GDM1 (cell line): ENCODE results near the gene FAM118A.
"Not testable (repeated sequence)": the region's sequence is repeated elsewhere in the genome, so short reads cannot be mapped to it uniquely, and the experiment has no call there.

Source experiments
- DNase-seq: peaks from one replicate; lab custom pipeline; 2025; lab: John Stamatoyannopoulos, UW

Gene FAM118A

DNA sequence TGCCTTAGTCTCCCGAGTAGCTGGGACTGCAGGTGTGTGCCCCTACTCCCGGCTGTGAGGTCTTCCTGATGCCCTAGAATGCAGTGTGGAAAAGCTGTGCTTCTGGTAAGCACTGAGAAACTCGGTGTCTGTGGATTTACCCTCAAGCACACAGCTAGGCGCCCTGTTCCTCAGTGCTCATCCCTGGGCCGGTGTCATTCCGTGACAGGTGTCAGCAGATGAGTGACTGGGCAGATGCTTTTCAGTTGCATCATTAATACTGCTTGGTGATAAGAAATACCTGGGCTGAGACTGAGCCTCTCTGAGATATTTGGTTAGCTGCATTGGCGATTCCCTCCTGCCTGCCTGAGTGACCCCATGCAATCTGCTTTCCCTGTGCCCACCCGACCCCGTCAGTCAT is 21.8 kb downstream of the FAM118A start:
- no peak for DNase-seq

DNA sequence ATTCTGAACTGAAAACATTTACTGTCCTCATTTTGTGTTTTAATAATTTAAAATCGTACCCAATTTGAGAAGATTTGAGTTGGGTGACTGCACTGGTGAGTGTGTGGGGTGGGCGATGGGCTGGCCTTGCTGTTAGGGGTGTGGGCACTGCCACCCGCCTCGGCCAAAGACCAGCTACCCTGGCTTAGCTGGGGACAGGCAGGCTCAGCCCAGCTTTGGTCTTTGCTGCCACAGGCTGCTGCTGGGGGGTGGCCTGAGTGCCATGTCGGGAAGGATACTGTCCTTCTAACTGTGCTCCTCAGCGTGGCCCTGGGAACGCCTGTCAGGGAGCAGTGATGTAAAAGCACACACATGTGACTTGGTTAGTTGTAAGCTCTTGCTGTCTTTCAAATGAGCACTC is 22.3 kb downstream of the FAM118A start:
- no peak for DNase-seq

DNA sequence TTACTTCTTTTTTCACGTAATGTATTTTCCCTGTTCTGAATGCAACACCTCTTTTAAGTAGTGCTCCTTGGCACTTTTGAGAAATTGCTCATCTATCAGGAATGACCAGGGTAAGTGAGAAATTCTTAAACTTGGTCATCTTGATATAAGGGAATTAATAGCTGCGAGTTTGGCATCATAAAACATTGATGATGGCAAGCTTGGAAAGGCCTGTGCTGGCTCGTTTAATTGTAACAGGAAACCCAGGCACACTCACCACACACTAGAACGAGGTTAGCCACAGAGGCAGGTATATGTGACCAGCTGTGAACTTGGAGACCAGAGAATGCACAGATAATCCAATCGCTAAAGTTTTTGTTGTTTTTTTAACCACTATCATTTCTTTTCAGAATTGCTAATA is 24.3 kb downstream of the FAM118A start:
- no peak for DNase-seq

DNA sequence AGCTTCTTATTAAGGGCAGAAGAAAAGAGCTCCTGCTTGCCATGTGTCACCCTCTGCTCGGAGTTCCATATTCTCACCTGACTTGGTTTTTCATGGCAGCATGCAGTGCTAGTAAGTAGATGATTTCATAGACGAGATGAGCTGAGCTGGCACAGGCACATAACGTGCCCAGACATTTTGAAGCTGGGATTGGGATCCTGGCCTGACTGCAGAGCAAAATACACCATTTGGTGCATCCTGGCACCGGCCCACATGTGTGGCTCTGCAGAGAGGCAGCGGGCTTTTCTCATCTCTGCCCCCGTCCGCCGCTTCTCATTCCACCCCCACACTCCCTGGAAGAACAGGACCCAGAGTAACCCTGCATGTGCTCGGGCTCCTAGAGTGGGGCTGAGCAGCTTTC is 24.8 kb downstream of the FAM118A start:
- DNase-seq, result no peak

DNA sequence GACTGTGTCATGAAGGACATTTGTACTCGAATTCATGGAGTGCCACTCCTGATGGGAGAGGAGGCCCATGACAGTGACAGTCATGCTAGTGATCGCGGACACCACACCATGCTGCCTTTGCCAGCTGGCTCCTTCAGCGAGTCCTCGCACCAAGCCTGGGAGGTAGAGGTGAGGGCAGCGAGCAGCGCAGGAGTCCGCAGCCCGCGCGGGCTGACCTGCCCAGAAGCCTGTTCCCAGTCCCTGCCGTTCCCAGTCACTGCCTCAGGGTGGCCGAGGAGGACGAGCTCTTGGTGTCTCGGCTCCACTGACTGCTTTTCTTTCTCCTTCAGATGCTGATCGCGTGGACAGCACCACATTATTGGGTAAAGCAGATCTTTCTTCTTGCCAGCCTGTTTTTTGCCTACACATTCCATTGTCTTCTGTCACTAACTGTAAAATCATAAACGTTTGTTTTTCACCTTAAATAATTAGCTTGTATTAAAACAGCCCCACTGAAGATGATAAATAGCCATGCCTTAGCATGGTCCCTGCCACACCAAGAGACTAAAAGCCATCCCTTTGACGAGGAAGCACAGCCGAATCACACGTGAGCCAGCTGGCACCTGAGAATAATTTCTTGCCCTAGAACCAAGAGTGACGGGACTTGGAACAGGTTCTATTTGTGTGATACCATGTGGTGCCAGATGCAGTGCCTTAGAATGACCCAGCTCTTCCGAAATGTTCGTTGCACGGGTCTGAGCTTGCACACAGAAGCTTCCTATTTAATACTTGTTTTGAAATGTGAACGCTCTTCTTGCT is 25.5 kb downstream of the FAM118A start:
- DNase-seq, result no peak

DNA sequence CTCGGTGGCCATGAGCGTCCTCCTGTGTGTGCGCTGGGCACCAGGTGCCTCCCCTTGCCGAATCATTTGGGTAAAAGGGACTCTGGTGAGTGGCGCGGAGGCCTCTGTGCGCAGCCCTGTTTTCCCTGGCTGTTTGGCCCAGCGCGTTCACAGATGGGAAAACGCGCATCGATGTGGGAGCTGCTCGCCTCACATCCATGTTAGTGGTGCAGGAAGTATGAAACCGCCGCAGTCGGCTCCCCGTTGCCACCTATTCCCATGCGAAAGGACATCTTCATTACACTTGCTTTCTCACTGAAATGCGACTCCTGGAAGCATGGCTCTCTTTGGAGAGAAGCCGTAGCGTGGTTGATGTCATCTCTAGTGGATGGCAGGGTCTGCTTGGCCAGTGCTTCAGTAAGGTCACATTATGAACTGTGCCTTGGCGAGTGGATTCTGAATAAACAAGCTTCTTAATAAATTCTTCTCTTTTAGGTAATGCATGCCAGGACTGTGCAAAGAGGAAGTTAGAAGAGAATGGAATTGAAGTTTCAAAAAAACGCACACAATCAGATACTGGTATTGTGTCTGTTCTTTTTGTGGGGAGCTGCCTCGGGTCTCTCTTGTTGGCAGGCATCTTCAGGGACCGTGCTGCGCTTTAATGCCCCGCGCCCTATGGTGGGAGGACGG is 26.3 kb downstream of the FAM118A start:
- no peak for DNase-seq

DNA sequence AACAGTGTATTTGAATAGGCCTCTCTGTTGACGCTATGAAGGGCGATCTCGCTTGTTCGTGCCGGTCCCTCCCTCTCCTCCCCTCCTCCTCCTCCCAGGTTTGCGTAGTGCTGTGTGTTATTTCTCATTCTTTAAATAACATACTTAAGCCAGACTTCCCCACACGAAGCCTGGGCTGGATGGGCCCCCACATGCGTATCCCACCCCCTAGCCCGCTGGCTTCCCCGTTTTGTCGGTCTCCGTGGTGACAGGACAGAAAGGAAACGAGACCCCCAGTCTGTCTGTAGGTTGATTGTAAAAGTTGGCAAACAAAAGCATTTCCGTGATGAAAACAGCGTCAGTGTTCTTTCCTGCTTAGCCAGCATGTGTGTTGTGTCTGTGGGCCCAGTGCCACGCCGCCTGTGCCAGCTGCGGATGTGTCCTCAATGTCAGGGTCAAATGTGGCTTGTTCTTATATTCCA is 27.3 kb downstream of the FAM118A start:
- DNase-seq, result no peak

DNA sequence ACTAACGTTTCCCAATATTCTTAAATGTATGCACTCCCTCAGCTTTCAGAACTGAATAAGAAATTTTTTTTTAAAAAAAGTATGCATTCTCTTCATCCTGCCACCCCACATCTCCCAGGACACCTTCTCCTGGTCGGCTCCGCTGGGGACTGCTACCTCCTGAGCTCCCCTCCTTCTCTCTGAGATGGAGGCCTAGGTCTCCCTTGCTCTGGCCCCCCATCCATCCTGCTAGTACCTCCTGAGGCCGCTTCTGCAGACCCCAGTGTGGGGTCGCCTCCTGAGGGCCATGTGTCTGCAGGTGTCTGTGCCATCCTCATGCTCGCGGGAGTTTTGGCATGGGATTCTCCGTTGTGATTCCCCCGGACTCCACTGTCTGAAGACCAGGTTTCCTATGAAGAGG is 27.8 kb downstream of the FAM118A start:
- DNase-seq, result no peak

DNA sequence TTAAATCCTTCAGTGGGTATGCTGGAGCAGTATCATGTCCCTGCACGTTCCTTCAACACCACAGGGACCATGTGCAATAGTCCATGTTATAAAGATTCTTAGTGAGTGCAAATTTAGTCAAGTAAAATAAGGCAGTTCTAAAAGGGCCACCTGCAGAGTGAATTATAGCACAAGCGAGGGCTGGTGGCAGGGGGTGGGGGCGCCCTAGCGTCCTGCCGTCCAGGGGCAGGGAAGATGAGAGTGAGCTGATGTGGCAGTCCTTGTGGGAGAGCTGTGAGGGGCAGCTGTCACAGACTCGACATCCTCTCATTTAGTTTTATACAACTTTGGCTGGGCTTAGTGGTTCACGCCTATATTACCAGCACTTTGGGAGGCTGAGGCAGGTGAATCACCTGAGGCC is 29.1 kb downstream of the FAM118A start:
- no peak for DNase-seq

DNA sequence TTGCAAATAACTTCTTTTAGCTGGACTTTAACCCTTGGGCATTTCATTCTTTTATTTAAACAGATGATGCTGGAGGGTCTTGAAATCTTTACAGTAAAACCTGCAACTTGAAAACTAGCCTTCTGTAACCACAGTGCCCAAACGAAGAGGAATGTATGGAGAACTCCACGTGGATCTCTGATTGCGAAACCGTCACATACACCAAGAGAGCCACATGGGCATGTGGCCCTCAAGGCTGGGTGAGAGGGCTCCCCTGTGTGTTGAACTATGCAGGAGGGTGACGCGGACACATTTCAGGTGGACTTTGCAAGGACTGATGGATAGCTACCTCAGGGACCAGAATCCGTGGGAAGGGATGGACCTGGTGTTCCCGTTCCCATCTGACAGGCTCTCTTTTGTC is 30.6 kb downstream of the FAM118A start:
- DNase-seq, result no peak

DNA sequence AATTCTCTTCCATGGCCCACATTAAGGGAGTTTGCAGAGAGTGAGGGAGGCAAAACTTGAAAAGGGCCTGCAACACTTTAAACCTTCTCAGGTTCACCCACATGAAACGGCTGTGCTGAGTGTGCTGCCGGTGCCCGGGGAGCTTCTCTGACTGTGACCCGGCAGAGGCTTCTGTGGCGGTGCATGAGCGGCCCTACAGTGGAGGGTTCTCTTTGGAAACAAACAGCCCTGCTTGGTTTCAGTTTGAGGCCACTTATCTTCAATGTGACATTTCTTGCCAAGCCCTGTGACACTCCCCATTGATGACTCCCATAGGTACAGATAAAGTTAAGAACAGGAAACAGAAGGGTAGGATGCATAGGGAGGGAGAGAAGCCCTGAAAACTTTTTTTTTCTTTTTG is 31.8 kb downstream of the FAM118A start:
- DNase-seq, result no peak

DNA sequence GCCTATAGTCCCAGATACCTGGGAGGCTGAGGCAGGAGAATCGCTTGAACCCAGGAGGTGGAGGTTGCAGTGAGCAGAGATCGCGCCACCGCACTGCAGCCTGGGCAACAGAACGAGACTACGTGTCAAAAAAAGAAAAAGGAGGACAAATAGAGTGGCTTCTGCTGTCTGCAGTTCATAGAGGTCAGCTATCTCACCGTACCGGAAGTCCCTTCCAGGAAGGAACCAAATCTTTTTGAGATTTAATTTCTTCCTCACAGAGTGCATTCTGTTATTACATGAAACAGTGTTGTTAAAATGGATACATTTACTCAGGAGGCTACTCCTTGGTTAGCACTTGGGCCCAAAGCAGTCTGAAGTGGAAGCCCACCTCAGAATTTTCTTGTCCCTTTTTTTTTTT is 33.4 kb downstream of the FAM118A start:
- no peak for DNase-seq

DNA sequence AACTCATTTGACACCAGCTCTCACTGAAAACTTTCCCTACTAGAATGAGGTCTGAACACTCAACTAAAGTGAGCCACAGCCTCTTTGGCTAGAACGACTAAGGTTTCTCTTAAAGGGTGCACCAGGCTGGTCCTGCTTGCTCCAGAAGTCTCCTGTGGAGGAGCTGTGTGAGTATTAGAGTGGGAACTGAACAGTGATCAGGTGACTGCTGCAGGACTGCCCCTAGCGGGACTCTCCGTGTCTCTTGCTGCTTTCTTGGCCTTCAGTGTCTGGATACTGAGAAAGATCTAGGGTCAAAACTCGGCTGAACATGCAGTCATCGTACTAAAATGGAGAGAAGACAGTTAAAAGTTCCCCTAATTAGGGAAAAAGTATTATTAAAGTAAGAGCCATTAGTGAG is 34.6 kb downstream of the FAM118A start:
- no peak for DNase-seq

DNA sequence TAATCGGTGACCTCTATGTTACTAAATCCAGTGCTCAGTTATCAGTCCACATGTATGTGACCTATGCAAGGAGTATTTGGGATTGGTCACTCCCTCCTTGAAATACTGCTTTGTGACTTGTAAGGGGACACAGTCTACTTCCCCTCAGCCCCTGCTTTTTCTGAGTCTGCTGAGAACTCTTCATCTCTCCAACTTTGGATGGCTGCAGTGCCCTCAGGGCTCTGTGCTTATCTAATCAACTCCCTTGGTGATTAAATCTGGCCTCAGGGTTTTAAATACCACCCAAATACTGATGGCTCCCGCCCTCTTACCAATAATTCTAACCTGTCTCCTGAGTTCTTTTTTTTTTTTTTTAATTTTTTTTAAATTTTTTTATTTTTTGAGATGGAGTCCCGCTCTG is 40.2 kb downstream of the FAM118A start:
- no peak for DNase-seq

DNA sequence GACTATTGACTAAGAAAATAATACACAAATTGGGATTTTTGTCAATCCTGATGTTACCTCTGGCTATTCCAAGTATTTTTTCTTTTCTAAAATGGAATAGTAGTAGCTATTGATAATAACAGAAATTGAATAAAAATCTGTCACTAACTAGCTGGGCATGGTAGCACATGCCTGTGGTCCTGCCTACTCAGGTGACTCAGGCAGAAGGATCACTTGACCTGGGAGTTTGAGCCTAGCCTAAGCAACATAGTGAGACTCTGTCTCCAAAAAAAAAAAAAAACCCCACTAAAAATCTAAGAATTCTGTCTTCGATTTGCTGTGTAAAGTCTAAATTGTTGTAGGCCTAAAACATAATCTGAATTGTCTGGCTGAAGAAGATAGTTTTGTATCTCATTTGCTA is 42.2 kb downstream of the FAM118A start:
- no peak for DNase-seq

DNA sequence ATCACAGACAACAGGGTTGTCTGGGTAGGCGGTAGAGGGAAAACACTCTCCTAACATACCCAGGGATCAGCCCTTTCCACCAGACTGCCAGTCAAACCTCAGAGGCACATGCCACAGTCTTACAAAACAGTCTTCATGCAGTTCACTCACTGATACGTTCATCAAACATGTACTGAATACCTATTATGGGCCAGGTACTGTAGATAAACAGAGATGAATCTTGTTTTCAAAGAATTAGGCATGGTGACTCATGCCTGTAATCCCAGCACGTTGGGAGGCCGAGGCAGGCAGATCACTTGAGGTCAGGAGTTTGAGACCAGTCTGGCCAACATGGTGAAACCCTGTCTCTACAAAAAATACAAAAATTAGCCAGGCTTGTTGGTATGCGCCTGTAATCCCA is 43.0 kb downstream of the FAM118A start:
- not testable (repeated sequence) for DNase-seq

DNA sequence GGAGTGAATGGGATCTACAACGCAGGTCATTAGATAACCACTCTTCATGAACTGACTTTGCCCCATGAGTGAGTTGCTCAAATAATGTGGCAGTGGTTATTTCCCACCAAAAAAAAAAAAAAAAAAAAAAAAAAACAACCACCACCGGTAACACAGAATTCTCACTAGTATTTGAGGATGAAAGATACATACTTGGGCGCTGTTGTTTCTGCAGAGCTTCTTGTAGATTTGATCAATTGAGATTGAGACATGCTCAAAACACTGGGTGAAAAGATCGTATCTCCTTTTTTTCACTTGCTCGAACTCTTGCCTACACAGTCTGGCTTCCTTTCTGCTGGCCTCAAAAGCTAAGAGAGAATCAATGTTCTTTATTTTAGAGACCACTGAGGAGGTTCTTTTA is 44.1 kb downstream of the FAM118A start:
- no peak for DNase-seq

DNA sequence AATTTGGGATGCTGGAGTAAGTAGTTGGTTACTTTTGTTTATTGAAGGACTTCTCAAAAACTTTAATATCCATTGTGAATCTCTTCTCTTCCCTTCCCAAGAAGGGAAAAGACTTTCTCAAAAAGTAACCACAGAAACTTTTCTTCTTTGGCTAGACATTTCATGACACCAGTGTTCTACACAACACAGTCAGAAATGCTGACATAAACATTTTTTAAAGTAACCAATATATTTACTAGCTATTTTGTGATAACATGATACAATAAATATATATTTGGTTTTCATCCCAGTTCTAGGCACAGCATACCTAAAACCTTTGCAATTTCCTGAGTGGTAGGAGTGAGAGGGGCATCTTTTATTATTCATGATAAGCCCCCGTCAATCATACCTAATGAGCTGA is 47.8 kb downstream of the FAM118A start:
- DNase-seq, result no peak

DNA sequence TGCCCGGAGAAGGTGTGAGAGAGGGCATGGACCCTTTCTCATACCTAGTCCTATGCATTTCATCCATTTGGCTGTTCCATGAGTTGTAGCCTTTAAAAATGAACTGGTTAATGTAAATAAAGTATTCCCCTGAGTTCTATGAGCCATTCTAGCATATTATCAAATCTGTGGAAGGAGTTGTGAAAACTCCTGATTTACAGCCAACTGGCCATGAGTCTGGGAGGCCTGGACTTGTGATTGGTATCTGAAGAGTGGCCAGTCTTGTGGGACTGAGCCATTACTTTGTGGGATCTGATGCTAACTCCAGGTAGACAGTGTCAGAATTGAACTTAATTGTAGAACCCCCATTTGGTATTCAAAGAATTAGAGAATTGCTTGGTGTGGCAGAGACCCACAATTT is 48.4 kb downstream of the FAM118A start:
- no peak for DNase-seq

DNA sequence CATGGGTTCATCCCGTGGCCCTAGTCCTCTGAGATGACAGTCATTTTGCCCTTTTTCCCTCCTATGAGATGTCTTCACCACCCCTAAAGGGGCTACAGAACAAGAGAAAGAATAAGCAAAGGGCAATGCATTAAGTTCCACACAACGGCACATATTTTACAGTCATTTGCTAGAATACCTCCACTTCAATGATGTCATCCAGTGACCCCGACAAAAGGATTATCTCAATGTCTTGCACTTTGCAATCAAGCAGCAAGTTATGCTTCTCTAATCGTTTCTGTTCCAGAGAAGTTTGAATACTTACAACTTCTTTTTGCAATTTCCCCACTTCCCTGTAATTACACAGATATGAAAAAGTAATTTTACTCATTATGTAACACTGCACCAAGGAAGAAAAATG is 49.9 kb downstream of the FAM118A start:
- no peak for DNase-seq

DNA sequence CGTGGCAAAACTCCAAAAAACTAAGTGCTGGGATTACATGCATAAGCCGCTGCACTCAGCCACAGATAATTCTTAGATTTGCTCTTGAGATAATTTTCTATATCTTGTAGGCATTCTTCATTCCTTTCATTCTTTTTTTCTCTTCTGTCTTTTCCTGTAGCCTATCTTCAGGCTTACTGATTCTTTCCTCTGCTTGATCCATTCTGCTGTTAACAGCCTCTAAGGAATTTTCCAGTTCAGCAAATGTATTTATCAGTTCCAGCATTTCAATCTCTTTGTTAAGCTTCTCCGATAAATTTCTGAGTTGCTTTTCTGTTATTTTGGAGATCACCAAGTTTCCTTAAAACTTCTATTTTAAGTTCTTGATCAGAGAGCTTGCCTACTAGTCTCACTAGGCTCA is 57.0 kb downstream of the FAM118A start:
- DNase-seq, result no peak

DNA sequence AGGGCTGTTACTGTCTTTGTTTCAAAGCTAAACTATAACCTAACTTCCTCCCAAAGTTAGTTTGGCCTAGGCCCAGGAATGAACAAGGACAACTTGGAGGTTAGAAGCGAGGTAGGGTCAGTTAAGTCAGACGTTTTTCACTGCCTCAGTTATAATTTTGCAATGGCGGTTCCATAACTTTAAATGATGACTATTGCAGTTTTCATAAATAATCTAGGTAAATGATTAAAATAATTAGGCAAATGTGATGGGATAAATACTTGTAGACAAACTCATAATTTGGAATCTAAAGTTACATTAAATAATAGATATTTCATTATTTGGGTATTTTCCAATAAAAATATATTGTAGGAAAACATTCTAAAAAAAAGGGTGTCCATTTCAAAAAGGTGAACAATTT is 63.9 kb downstream of the FAM118A start:
- not testable (repeated sequence) for DNase-seq

DNA sequence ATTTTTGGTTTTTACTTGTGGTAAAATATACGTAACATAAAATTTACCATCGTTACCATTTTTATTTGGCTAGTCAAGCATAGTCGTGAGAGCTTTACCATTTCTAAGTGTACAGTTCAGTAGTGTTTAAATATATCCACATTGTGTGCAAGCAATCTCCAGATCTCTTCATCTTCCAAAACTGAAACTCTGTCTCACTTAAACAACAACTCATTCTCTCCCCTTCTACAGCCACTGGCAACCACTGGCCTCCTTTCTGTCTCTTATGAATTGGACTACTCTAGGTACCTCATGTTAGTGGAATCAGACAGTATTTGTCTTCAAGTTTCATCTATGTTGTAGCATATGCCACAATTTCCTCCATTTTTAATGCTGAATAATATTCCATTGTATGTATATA is 66.3 kb downstream of the FAM118A start:
- DNase-seq, result no peak

DNA sequence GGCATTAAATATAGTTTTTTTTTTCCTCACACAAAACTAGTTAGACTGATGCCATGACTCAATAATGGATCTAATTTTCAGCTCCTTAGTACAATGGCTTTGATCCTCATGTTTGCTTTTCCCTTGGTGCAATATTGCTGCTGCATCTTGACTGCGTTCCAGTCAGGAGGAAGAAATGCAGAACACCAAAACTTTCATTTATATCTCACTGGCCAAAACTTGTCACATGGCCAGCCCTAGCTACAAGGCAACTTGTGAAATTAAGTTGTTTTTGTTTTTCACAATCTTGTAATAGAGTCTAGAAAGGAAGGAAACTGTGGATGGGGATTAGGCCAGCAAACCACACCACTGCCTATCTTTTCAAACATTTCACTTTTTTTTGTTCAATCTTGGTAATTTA is 67.0 kb downstream of the FAM118A start:
- DNase-seq, result no peak
